Body of pancreas (tissue), 4 donors: Measurements from ENCODE around the gene CDC42EP3.

Experiments
- POLR2A ChIP-seq, 3 donors: fragments of 450-650 bp; IDR thresholded peaks; one replicate each; pipeline ENCODE4 v1.6.1; 2016; ENCODE audit warnings: antibody characterized with exemption in 3 of 3, mild to moderate bottlenecking in 2 of 3
- TF ChIP-seq, protein P1 (sequence below), 7 experiments: fragments of 450-650 bp in 4 of 7; fragments of 200-600 bp in 3 of 7; sonication (generic) in 3 of 7; IDR thresholded peaks; one replicate each; pipeline ENCODE4 v1.5.1; 2016 to 2019; ENCODE audit warnings: antibody characterized with exemption in 7 of 7

DNA sequence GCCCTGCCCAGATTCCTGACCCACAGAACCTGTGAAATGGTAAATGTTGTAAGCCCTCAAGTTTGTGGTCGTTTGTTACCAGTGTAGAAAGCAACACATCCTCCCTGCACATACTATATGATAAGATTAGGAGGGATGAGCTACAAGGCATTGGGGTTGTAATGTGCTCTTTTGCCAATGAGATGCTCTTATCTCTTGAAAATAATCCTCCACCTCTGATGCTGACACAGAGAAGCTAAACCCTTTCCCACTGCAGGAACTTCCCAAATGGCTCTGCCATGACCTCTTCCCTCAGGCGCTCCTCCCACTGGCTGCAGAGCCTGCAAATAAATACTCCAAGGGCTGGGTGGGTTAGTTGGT, 23.5 kb downstream of the CDC42EP3 start:
- TF ChIP-seq, protein P1, sequence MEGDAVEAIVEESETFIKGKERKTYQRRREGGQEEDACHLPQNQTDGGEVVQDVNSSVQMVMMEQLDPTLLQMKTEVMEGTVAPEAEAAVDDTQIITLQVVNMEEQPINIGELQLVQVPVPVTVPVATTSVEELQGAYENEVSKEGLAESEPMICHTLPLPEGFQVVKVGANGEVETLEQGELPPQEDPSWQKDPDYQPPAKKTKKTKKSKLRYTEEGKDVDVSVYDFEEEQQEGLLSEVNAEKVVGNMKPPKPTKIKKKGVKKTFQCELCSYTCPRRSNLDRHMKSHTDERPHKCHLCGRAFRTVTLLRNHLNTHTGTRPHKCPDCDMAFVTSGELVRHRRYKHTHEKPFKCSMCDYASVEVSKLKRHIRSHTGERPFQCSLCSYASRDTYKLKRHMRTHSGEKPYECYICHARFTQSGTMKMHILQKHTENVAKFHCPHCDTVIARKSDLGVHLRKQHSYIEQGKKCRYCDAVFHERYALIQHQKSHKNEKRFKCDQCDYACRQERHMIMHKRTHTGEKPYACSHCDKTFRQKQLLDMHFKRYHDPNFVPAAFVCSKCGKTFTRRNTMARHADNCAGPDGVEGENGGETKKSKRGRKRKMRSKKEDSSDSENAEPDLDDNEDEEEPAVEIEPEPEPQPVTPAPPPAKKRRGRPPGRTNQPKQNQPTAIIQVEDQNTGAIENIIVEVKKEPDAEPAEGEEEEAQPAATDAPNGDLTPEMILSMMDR (IDR thresholded peaks at IDR 0.05) = no peak
- no peak for TF ChIP-seq POLR2A (IDR thresholded peaks at IDR 0.05)
